T-helper 2 cell treated with Interferon-gamma antibody and Interleukin-4, amounts not matched to agents 100 ng/mL and 5 ng/mL, for 36 hours (primary cell): ENCODE data around the gene AOC3. TPM values are rescaled to one million over a fixed set of nuclear protein-coding genes. Genes with fewer than 3 reads are reported as not detected.
"Not testable (repeated sequence)": the region's sequence is repeated elsewhere in the genome, so short reads cannot be mapped to it uniquely, and the experiment has no call there.

Source experiments
- intact Hi-C: fragments of 100-400 bp; cut with micrococcal nuclease; formaldehyde crosslinking; loops from one replicate; pipeline ENCODE4 v1.15.1; 2023
- total RNA-seq: library from RNA; stranded (reverse); gene quantifications from 2 replicates; pipeline ENCODE4 v1.2.3, GENCODE V29; 2022

The AOC3 gene
- total RNA-seq, 1 donor from 2014 or later = 1.1 TPM

DNA sequence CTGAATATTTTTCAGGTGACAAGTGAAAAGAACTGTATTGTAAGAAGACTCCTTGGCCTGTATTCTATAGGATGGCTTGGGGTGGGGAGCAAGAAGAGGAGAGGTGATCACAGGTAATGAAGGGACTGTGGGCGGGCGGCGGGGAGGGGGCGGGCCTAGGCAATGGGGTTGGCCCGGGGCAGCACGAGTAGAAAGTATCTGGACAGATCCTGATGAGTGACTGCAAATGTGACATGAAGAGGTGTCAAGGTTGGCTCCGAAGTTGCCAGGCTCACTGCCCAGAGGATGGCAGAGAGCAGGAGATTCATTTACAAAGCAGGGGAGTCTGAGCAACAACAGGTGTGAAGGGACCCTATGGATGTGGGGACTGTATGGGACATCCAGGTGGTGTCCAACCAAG is 38.8 kb downstream of the AOC3 start:
- intact Hi-C loops = no loop called here

- intact Hi-C loops = no loop called here
These were observed 40.6 kb downstream of the AOC3 start for GRCh38 chr17:42891539-42892152.

DNA sequence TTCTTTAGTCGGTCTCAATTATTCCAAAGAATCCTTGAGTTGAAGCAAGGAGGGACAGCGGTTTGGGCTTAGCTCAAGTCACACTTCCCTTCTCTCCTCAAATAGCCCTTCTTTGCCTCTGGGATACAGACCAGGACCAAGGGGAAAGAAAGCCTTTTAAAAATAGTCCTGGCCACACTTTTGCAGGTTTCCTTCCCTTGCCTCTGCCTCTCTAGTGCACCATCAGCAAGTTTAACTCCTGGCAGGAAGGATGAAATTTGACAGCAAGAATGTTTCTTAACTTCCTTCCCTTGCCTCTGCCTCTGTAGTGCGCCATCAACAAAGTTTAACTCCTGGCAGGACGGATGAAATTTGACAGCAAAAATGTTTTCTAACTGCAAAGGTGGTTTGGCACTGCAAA is 42.4 kb downstream of the AOC3 start:
- intact Hi-C loops = no loop called here

- intact Hi-C loops = no loop called here
These were observed 43.5 kb downstream of the AOC3 start for GRCh38 chr17:42894283-42895184.

DNA sequence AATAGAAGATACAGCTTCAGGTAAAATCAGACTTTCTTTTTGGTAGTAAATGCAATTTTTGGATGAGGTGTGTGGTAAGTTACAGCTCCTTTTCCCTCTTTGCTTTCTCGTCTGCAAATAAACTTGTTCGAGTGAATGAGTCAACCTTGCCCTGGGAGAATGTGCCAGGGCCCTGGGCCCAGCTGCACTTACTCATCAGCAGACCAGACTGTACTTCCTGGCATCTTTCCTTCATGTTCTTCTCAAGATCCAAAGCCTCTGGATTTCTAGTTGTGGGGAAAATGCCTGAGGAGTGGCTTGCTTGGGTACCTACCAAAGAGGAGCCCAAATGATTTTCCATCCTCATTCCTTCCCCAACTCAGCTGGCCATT is 44.2 kb downstream of the AOC3 start:
- intact Hi-C loops = no loop called here

DNA sequence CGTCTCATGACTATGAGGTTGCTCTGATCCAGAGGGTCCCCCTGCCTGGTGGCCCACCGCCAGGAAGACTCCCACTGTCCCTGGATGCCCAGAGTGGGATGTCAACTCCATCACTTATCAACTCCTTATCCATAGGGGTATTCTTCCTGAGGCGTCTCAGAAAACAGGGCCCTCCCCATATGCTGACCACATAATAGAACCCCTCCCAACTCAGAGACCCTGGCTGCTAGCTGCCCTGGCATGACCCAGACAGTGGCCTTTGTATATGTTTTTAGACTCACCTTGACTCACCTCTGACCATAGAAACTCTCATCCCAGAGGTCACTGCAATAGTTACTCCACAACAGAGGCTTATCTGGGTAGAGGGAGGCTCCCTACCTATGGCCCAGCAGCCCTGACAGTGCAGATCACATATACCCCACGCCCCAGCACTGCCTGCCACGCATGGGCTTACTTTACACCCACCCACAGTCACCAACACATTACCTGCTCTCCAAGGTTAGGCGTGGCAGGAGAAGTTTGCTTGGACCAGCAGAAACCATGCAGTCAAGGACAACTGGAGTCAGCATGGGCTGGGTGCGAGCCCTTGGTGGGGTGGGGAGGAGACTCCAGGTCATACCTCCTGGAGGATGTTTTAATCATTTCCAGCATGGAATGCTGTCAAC is 47.3 kb downstream of the AOC3 start:
- intact Hi-C loops = no loop called here

GRCh38 chr17:42899981-42900380 is 49.0 kb downstream of the AOC3 start:
- intact Hi-C loops = not testable (repeated sequence)

DNA sequence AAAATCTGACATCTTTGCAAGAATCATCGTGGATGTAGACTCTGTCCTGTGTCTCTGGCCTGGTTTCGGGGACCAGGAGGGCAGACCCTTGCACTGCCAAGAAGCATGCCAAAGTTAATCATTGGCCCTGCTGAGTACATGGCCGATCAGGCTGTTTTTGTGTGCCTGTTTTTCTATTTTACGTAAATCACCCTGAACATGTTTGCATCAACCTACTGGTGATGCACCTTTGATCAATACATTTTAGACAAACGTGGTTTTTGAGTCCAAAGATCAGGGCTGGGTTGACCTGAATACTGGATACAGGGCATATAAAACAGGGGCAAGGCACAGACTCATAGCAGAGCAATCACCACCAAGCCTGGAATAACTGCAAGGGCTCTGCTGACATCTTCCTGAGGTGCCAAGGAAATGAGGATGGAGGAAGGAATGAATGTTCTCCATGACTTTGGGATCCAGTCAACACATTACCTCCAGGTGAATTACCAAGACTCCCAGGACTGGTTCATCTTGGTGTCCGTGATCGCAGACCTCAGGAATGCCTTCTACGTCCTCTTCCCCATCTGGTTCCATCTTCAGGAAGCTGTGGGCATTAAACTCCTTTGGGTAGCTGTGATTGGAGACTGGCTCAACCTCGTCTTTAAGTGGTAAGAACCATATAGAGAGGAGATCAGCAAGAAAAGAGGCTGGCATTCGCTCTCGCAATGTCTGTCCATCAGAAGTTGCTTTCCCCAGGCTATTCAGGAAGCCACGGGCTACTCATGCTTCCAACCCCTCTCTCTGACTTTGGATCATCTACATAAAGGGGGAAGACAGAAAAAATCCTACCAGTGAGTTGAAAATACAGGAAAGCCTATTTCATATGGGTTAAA is 49.7 kb downstream of the AOC3 start, which contains the start of gene G6PC1:
Gene G6PC1, plus strand, starts transcription at position 340 of the 872 bp plus-strand sequence. Its CDS starts 78 bp downstream, at position 418.
- intact Hi-C loops = no loop called here

DNA sequence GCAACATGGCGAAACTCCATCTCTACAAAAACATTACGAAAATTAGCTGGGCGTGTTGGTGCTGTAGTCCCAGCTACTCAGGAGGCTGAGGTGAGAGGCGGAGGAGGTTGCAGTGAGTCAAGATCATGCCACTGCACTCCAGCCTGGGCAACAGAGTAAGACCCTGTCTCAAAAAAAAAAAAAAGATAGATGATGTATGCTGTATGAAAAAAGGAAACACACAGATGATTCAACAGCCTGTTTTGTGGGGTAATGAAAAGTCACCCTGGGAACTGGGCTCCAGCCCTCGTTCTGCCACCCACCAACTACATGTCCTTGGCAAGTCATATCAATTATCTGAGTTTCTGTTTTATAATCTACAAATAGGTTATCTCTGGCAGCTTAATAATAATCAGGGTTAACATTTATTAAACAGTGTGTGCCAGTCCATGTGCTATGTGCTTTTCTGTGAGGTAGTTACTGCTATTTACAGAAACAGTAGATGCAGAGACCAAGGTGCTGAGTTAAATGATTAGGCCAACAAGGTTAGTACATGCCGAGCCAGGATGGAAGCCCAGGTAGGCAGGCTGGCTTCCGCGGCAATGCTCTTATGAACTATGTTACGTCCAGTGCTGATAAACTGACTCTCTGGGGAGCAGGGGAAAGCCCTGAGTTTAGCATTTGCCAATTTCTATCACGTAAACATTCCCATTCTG is 50.7 kb downstream of the AOC3 start:
- intact Hi-C loops = no loop called here

DNA sequence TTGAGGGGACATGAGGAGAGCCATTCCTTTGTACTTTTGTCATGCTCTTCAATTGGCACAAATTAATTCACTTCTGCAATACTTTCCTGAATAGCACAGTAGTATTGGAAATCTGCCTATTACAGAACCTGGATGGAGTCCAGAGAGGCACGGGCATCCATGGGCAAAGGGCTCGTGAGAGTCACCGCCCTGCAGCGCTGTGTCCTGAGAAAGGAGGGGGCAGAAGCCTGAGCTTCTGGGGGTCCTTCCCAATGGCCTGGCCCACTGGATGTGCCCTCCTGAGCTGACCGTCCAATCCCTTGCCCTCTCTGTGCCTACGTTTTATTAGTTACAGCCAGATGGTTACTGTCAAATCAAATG is 53.1 kb downstream of the AOC3 start:
- intact Hi-C loops = no loop called here

GRCh38 chr17:42906772-42907446 is 55.9 kb downstream of the AOC3 start:
- intact Hi-C loops = no loop called here

Other genes starting within 250 kb of the AOC3 start
- 50.7 and 52.7 TPM in 2 replicates for gene RETREG3, start 241.8 kb upstream of the AOC3 start, total RNA-seq
- gene TUBG1, start 241.5 kb upstream of the AOC3 start, total RNA-seq = 66.8 and 67.6 TPM in 2 replicates
- gene TUBG2, start 191.9 kb upstream of the AOC3 start, total RNA-seq = 5.5 and 6.0 TPM in 2 replicates
- 0.27 and 0.36 TPM in 2 replicates for gene PLEKHH3, start 174.2 kb upstream of the AOC3 start, total RNA-seq
- gene CCR10, start 169.4 kb upstream of the AOC3 start, total RNA-seq = 0.30 and 0.34 TPM in 2 replicates
- 0.61 and 0.66 TPM in 2 replicates for gene CNTNAP1, start 168.7 kb upstream of the AOC3 start, total RNA-seq
- 42.0 and 43.7 TPM in 2 replicates for gene EZH1, start 106.2 kb upstream of the AOC3 start, total RNA-seq
- gene RAMP2, start 90.0 kb upstream of the AOC3 start, total RNA-seq = not detected in 2 replicates
- 68.9 and 69.5 TPM in 2 replicates for gene VPS25, start 77.8 kb upstream of the AOC3 start, total RNA-seq
- 0.11 and 0.50 TPM in 2 replicates for gene WNK4, start 70.6 kb upstream of the AOC3 start, total RNA-seq
- gene COA3, start 52.5 kb upstream of the AOC3 start, total RNA-seq = 48.9 and 51.3 TPM in 2 replicates
- not detected in 2 replicates for gene CNTD1, start 52.3 kb upstream of the AOC3 start, total RNA-seq
- gene BECN1, start 26.9 kb upstream of the AOC3 start, total RNA-seq = 93.3 and 105 TPM in 2 replicates
- 138 and 142 TPM in 2 replicates for gene PSME3, start 17.8 kb upstream of the AOC3 start, total RNA-seq
- gene AOC2, start 6.6 kb upstream of the AOC3 start, total RNA-seq = 2.3 and 2.7 TPM in 2 replicates
- gene G6PC1, start 49.6 kb downstream of the AOC3 start, total RNA-seq = not detected in 2 replicates
- gene AARSD1, start 113.3 kb downstream of the AOC3 start, total RNA-seq = 50.1 and 52.2 TPM in 2 replicates
- 0.43 and 0.52 TPM in 2 replicates for gene PTGES3L, start 128.9 kb downstream of the AOC3 start, total RNA-seq
- gene RUNDC1, start 129.4 kb downstream of the AOC3 start, total RNA-seq = 14.9 and 17.5 TPM in 2 replicates
- 943 and 969 TPM in 2 replicates for gene RPL27, start 147.2 kb downstream of the AOC3 start, total RNA-seq
- gene IFI35, start 155.6 kb downstream of the AOC3 start, total RNA-seq = 101 and 103 TPM in 2 replicates
- 18.4 and 18.5 TPM in 2 replicates for gene VAT1, start 171.2 kb downstream of the AOC3 start, total RNA-seq
- gene RND2, start 174.0 kb downstream of the AOC3 start, total RNA-seq = 0.25 TPM in 1 of 2 replicates, not detected in the other